Renal cortical epithelial cell (primary cell): ENCODE data around the gene ZNF518A. TPM values are rescaled to one million over a fixed set of nuclear protein-coding genes. Genes with fewer than 3 reads are reported as not detected.
"Not testable (repeated sequence)": the region's sequence is repeated elsewhere in the genome, so short reads cannot be mapped to it uniquely, and the experiment has no call there.

Experiments used
- DNase-seq: peaks from one replicate; pipeline ENCODE4 v3.0.0-alpha.2; 2011; ENCODE audit warnings: low read depth
- total RNA-seq: library from RNA; depleted of rRNA; stranded (reverse); fragments of >200 nt; gene quantifications from 2 replicates; pipeline ENCODE4 v1.2.3, GENCODE V29; 2014

ZNF518A gene
- total RNA-seq, 1 donor from 2014 or later, result 29.3 TPM

DNA sequence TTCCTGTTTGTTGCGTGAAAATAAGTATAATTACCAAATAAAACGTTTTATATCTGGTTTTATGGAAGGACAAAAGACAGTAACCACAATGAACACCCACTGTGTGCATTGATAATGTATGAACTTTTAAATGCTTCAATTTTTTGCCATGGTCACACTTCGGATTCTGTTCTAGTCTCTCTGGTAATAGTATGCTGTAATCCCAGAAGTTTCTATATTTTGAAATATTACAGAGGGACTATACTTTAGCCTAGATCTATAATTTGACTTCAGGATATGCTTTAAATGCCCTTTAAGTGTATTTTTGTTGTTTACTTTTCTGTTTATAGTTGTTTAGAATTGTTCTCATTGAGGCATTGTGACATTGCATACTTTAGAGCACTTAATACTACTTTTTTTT lies 1.5 kb downstream of the ZNF518A start:
- DNase-seq, result no peak

DNA sequence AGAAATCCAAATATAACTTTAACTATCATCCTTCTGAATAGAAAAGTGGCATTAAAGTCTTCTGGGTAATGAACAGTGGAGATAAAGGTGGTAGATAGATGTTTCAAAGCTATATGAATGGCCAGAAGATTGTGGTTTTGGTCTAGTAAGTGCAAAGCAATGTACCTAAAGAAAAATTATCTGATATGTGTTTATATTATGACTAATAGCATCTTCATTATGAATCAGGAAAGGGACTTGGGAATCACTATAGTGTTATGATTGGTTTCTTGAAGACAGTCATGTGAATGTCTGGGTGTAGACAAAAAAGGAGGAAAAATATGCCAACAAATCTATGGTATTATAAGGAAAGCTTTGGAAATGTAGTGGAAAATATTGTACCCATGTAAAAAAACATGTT lies 3.0 kb downstream of the ZNF518A start:
- no peak for DNase-seq

DNA sequence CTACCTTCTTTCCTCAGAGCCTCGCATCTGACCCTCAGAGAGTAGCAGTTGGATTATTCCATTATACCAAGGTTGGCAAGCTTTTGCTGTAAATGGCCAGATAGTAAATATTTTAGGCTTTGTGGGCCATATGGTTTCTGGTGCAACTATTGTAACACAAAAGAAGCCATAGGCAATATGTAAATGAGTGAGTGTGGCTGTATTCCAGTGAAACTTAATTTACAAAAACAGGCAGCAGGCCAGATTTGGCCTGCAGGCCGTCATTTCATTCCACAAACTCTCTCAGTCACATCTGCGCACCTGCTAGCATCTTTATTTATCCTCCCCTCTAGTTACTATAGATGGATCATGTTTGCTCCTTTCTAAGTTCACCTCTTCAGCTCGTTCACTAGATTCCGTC lies 6.7 kb downstream of the ZNF518A start:
- DNase-seq, result no peak

- DNase-seq, result no peak
These were observed 7.5 kb downstream of the ZNF518A start for GRCh38 chr10:96137567-96137966.

GRCh38 chr10:96138102-96138501 lies 8.0 kb downstream of the ZNF518A start:
- DNase-seq, result no peak

DNA sequence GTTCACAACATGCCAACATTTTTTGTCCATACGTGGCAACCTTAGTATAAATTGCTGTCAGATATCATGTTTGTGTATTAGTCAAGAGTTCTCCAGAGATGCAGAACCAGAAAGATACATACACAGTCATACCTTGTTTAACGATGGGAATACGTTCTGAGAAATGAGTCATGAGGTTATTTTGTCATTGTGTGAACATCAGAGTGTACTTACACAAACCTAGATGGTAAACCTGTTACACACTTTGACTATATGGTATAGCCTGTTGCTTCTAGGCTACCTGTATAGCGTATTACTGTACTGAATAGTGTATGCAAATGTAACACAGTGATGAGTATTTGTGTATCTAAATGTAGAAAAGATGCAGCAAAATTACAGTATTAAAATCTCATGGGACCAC lies 22.3 kb downstream of the ZNF518A start:
- no peak for DNase-seq

- no peak for DNase-seq
These were observed 23.0 kb downstream of the ZNF518A start for GRCh38 chr10:96153070-96153469.

GRCh38 chr10:96165726-96166125 lies 35.6 kb downstream of the ZNF518A start:
- no peak for DNase-seq

DNA sequence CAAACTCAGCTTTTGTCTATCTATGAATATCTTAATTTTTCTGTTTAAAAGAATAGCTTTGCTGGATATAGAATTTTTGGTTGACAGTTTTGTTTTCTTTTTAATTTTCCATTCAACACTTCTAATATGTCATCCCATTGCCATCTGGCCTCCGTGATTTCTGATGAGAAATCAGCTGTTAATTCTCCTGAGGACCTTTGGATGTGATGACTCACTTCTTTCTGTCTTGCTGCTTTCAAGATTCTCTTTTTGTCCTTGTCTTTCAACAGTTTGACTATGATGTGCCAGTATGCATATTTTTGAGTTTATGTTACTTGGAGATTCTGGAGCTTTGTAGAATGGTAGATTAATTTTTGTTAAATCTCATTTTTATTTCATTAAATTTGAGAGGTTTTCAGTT lies 38.4 kb downstream of the ZNF518A start:
- no peak for DNase-seq

DNA sequence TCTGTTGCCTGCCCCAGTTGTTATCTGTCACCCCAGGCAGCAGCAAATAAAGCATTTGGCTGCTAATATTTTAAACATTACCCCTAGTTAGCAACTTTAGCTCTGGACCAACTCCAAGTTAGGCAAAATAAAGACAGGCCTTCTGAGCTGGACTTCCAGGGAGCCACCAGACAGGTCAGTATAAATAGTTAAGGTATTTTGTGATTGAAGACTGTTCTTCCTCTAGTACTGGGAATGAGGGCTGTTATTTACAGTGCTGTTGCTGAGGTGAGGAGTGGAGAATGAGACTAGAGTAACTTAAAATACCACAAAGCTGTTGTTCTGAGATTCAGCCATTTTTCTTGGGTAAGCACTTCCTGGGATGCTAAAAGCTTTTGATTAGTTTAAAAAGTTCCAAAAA lies 40.1 kb downstream of the ZNF518A start:
- no peak for DNase-seq

GRCh38 chr10:96172666-96173065 lies 42.6 kb downstream of the ZNF518A start:
- no peak for DNase-seq

- peak; percentile 22 for DNase-seq
These were observed 46.9 kb downstream of the ZNF518A start for GRCh38 chr10:96176985-96177384.

GRCh38 chr10:96188421-96188820 lies 58.3 kb downstream of the ZNF518A start:
- no peak for DNase-seq

- DNase-seq, result no peak
These were observed 58.8 kb downstream of the ZNF518A start for GRCh38 chr10:96188916-96189315.

- not testable (repeated sequence) for DNase-seq
These were observed 59.4 kb downstream of the ZNF518A start for GRCh38 chr10:96189505-96189904.

DNA sequence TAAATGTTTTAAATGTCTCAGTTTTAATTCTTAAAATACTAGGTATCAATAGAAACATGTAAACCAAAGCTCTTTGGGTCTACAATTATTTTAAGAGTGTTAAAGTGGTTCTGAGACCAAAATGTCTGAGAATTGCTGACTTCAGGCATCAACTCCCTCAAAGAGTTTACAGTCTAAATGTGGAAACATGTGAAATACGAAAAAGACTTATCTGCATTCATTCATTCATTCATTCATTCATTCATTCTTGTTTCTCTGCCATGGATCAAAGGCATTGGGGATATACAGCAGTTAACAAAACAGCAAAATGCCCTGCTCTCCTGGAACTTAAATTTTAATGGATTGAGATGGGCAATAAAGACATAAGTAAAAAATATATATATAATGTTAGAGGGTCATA lies 71.4 kb downstream of the ZNF518A start:
- DNase-seq, result no peak

DNA sequence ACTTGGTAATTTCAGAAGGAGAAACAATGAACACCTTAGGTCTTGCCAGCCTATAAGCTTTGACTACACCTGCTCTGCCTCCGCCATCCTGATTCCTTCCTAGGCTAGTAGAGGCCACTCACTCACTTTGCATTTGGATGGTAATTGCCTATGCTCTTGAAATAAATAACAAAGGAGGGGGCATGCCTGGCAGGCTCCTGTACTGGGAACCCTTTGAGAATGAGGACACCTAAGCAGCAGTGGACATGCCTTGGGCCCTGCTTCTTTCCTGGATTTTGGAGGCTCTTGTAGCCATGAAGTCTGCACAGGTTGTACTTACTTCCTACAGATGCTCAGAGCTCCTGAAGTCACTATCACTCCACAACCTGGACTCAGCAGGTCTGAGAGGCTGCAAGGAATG lies 75.5 kb downstream of the ZNF518A start:
- DNase-seq, result no peak

- no peak for DNase-seq
These were observed 78.2 kb downstream of the ZNF518A start for GRCh38 chr10:96208271-96208670.

- no peak for DNase-seq
These were observed 78.8 kb downstream of the ZNF518A start for GRCh38 chr10:96208946-96209345.

DNA sequence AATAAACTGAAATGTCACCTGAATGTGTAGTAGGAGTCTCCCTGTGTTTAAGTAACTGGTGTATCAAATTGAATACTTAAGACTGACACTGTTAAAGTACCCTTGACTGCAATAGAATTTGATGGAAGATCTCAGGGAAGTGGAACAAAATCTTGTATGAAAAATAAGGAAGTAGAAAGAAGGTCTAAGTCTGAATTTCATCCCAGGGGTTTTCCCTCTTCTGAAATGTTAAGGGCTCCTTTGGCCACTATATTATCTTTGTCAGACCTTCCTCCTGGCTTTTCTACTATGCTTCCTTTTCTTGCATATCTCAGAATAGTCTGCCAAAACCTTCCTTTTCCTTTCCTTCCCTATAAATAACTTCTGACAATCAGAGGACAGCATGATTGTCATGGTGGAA lies 81.7 kb downstream of the ZNF518A start:
- DNase-seq, result no peak

DNA sequence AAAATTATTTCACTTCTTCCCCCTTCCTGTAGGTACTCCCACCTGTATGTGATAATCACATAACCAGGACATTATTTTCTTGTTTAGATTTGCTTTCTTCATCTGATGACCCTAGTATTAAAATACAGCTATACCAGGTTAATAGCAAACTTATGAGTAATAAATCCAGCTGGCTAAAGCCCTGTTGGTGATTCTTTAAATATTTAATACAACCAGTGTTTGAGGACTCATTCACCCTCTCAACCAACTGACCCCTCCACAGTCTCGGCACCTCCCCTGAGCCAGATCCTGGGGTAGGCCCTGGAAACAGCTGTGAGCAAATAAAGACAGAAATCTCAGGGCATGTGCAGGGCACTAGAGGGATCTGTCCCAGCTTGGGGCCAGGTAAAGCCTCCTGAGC lies 82.8 kb downstream of the ZNF518A start:
- DNase-seq, result peak; percentile 59
